Endothelial cell of umbilical vein (primary cell): Measurements from ENCODE around the gene MOB3C. TPM values are rescaled to one million over a fixed set of nuclear protein-coding genes. Genes with fewer than 3 reads are reported as not detected.

Source experiments
- BruUV-seq: library from RNA; stranded (reverse); fragments of 400-500 nt; replicated peaks from 2 replicates; lab custom pipeline; 2021; lab: Mats Ljungman, UMichigan
- CTCF ChIA-PET: fragments of 300-600, 350-600 bp; sonication (Branson Sonifier 250); formaldehyde crosslinking; loops from one replicate; lab custom pipeline; 2021; ENCODE audit warnings: antibody characterized with exemption, inconsistent platforms; lab: Charles Lee
- POLR2A ChIA-PET: fragments of 300-600, 350-600 bp; sonication (Branson Sonifier 250); formaldehyde crosslinking; loops from one replicate; lab custom pipeline; 2021; ENCODE audit warnings: antibody characterized with exemption, inconsistent platforms; lab: Charles Lee
- DNase-seq: peaks from one replicate; pipeline ENCODE4 v3.0.0-alpha.2; 2011; ENCODE audit warnings: low read depth, low spot score
- FAIRE-seq: peaks from 2 replicates; lab custom pipeline; 2011; peaks lifted over from hg19 to GRCh38; lab: Jason Lieb, UNC
- H2AFZ ChIP-seq: 2 replicates; pipeline ENCODE4 v1.6.0; 2012; ENCODE audit warnings: low read depth, low read length, control low read depth, inconsistent platforms
- H3K27ac ChIP-seq: 2 replicates; pipeline ENCODE4 v1.5.1; 2011; ENCODE audit warnings: low read depth, mild to moderate bottlenecking, control low read depth, low read length, moderate library complexity; ENCODE audit not compliant: insufficient read depth
- H3K27me3 ChIP-seq, 2 experiments: 2 replicates each; pipeline versions ENCODE4 v1.6.0 to v1.6.1; 2011; ENCODE audit warnings: low read length in 2 of 2, mixed read lengths in 1 of 2; ENCODE audit not compliant: control insufficient read depth in 2 of 2, insufficient read depth in 2 of 2
- H3K36me3 ChIP-seq, 2 experiments: 2 replicates in 1 of 2; 3 replicates in 1 of 2; pipeline ENCODE4 v1.5.1; 2011; ENCODE audit warnings: low read length in 2 of 2, mild to moderate bottlenecking in 1 of 2, moderate library complexity in 1 of 2; ENCODE audit not compliant: control insufficient read depth in 2 of 2, insufficient read depth in 2 of 2; ENCODE audit errors: extremely low read depth in 1 of 2
- H3K4me1 ChIP-seq: 3 replicates; pipeline ENCODE4 v1.5.1; 2011; ENCODE audit warnings: mild to moderate bottlenecking, low read length; ENCODE audit not compliant: control insufficient read depth, insufficient read depth; ENCODE audit errors: extremely low read depth
- H3K4me2 ChIP-seq: 2 replicates; pipeline ENCODE4 v1.6.1; 2011; ENCODE audit warnings: low read length, control low read depth, mixed read lengths; ENCODE audit not compliant: insufficient read depth
- H3K4me3 ChIP-seq, 3 experiments: fragments of 200-600 bp in 1 of 3; sonication (generic), shearing (Covaris generic) in 1 of 3; replicated peaks in 1 of 3; 2 replicates each; pipeline ENCODE4 v1.5.1; 2011 to 2016; ENCODE audit warnings: control low read depth in 3 of 3, low read length in 3 of 3, mild to moderate bottlenecking in 2 of 3, inconsistent platforms in 1 of 3, low read depth in 1 of 3, moderate library complexity in 1 of 3; ENCODE audit not compliant: insufficient read depth in 1 of 3
- H3K79me2 ChIP-seq: 2 replicates; pipeline ENCODE4 v1.6.0; 2012; ENCODE audit warnings: low read length, inconsistent platforms; ENCODE audit not compliant: control insufficient read depth, insufficient read depth
- H3K9ac ChIP-seq: replicated peaks from 2 replicates; pipeline ENCODE3; 2011; ENCODE audit warnings: low read length, control low read depth; ENCODE audit not compliant: insufficient read depth; ENCODE audit errors: extremely low read depth
- H3K9me1 ChIP-seq: replicated peaks from 3 replicates; pipeline ENCODE4 v1.6.0; 2011; ENCODE audit warnings: mild to moderate bottlenecking, low read length; ENCODE audit not compliant: control insufficient read depth, insufficient read depth; ENCODE audit errors: extremely low read depth
- H3K9me3 ChIP-seq: replicated peaks from 2 replicates; pipeline ENCODE4 v1.5.1; 2012; ENCODE audit warnings: low read length, inconsistent platforms; ENCODE audit not compliant: control insufficient read depth, insufficient read depth
- H4K20me1 ChIP-seq: replicated peaks from 2 replicates; pipeline ENCODE3; 2011; ENCODE audit warnings: mild to moderate bottlenecking, low read length; ENCODE audit not compliant: control insufficient read depth, insufficient read depth; ENCODE audit errors: extremely low read depth
- CTCF ChIP-seq, 2 donors: IDR thresholded peaks; 1 replicate in 1 of 2; 2 replicates in 1 of 2; pipeline ENCODE4 v1.5.1; 2011; ENCODE audit warnings: low read length in 2 of 2, mild to moderate bottlenecking in 2 of 2, moderate library complexity in 2 of 2, control low read depth in 1 of 2, inconsistent platforms in 1 of 2, low read depth in 1 of 2; ENCODE audit not compliant: insufficient read depth in 1 of 2; ENCODE audit errors: extremely low read depth in 1 of 2
- EZH2 ChIP-seq: IDR thresholded peaks from 2 replicates; pipeline ENCODE4 v1.6.1; 2012; ENCODE audit warnings: borderline replicate concordance, low read depth, mild to moderate bottlenecking, moderate library complexity, low read length, inconsistent platforms; ENCODE audit not compliant: severe bottlenecking
- FOS ChIP-seq: IDR thresholded peaks from 2 replicates; pipeline ENCODE4 v1.6.1; 2011; ENCODE audit warnings: mild to moderate bottlenecking, low read length, moderate library complexity, borderline replicate concordance; ENCODE audit not compliant: insufficient read depth
- GATA2 ChIP-seq: IDR thresholded peaks from 2 replicates; pipeline ENCODE4 v1.7.0; 2011; ENCODE audit warnings: low read depth, mild to moderate bottlenecking, moderate library complexity, mixed read lengths, low read length; ENCODE audit not compliant: insufficient read length, insufficient read depth
- JUN ChIP-seq: IDR thresholded peaks from 2 replicates; pipeline ENCODE4 v1.6.1; 2011; ENCODE audit warnings: borderline replicate concordance, low read depth; ENCODE audit not compliant: insufficient read length, insufficient read depth
- MAX ChIP-seq: IDR thresholded peaks from 2 replicates; pipeline ENCODE4 v1.6.1; 2011; ENCODE audit not compliant: insufficient read depth, insufficient read length
- MYC ChIP-seq: IDR thresholded peaks from one replicate; pipeline ENCODE4 v1.6.1; 2011; ENCODE audit warnings: mild to moderate bottlenecking, low read depth, low read length
- POLR2A ChIP-seq: IDR thresholded peaks from 2 replicates; pipeline ENCODE4 v1.6.1; 2012; ENCODE audit warnings: low read depth, mild to moderate bottlenecking, control low read depth, low read length
- POLR2AphosphoS5 ChIP-seq: IDR thresholded peaks from 2 replicates; pipeline ENCODE4 v1.6.1; 2012; ENCODE audit warnings: low read depth, mild to moderate bottlenecking, control low read depth, low read length, moderate library complexity; ENCODE audit not compliant: insufficient read depth
- dilution Hi-C: fragments of 300-500 bp; cut with MboI; formaldehyde crosslinking; loops from one replicate; pipeline ENCODE4 v1.15.0; 2019; ENCODE audit warnings: low sequenced_read_pairs; ENCODE audit not compliant: extremely low pct_ligation_motif_present
- intact Hi-C: fragments of 100-400 bp; cut with micrococcal nuclease; formaldehyde crosslinking; loops from one replicate; pipeline ENCODE4 v1.10.0; 2022
- polyA plus RNA-seq, 4 experiments: library from polyadenylated mRNA; depleted of rRNA in 3 of 4; stranded (reverse) in 3 of 4; unstranded in 1 of 4; fragments of >200 nt; gene quantifications; 2 replicates each; pipeline versions ENCODE4 v1.2.1 to v1.2.3, GENCODE V29; 2011 to 2012; ENCODE audit warnings: missing spikeins in 1 of 4
- total RNA-seq: library from RNA; stranded (reverse); gene quantifications from 2 replicates; pipeline ENCODE4 v1.2.3, GENCODE V29; 2021

The MOB3C gene
- total and polyA plus RNA-seq, 2 donors (not counting 3 experiments of a cell fraction or from before 2014, with no cell fraction given) = 6.1 to 8.4 TPM

GRCh38 chr1:46603858-46604549, 12.6 kb downstream of the MOB3C start, which contains the start of gene MKNK1:
Gene MKNK1, minus strand, starts transcription at chr1:46604268. Its CDS starts 20,941 bp downstream, at chr1:46583327.
- CTCF ChIA-PET = interaction anchor here (0.7 to 2.9 kb wide), 14 partner anchors 8 to 575 kb away, joined by 3 to 13 read pairs (median 4); partner anchors contain the start of genes ATPAF1 and MOB3C
- Histone ChIP-seq H3K9ac (peak within 1 kb of the TSS; percentile 76), H2AFZ (peak within 1 kb of the TSS; percentile 97), H3K4me3 (peak within 1 kb of the TSS; percentile 67 to 75 (median 69)), H3K4me1 (peaks cover 13% of the 10 kb centered on the region), H3K4me2 (peak within 1 kb of the TSS; percentile 85), H3K9me3 (no peaks in the 10 kb centered on the region), H3K27me3 (no peaks in the 10 kb centered on the region), H3K9me1 (no peaks in the 10 kb centered on the region), H3K79me2 (no peaks in the 10 kb centered on the region), H3K36me3 (peaks cover 0 to 5% of the 10 kb centered on the region in 2 experiments), H3K27ac (peak within 1 kb of the TSS; percentile 19), H4K20me1 (no peaks in the 10 kb centered on the region)
- intact Hi-C loops (loop anchor here (1.0 kb wide), 3 partner anchors 12 to 115 kb away; partner anchors contain the start of genes ATPAF1, EFCAB14 and MOB3C), dilution Hi-C loops (no loop called here)
- DNase-seq (peak; percentile 98), FAIRE-seq (peak; percentile 75)
- TF ChIP-seq MYC = no peak
- TF ChIP-seq POLR2AphosphoS5 = peak; percentile 85
- TF ChIP-seq POLR2A = peak; percentile 71
- TF ChIP-seq MAX = no peak
- TF ChIP-seq GATA2 = no peak
- TF ChIP-seq JUN = no peak
- no peak for TF ChIP-seq EZH2
- no peak for TF ChIP-seq FOS
- TF ChIP-seq CTCF (IDR thresholded peaks at IDR 0.05; ENCODE audit: extremely low read depth in 1 of 2, insufficient read depth in 1 of 2, low read depth in 1 of 2, low read length in 2 of 2) = peak in 1 of 2 donors; percentile 19
- BruUV-seq = TSS peak; percentile 39
- POLR2A ChIA-PET = interaction anchor here (0.6 to 1.8 kb wide), 3 partner anchors 10 to 622 kb away, joined by 3 to 8 read pairs (median 5); partner anchors contain the start of gene MOB3C
